ENCODE measurements around the gene MON1A. TPM values are rescaled to one million over a fixed set of nuclear protein-coding genes. Genes with fewer than 3 reads are reported as not detected.

Gene MON1A
- total and polyA plus RNA-seq, 4 donors: 7.0 to 12.3 (median 9.4) TPM

- no peak for TF ChIP-seq CTCF (IDR thresholded peaks at IDR 0.05; ENCODE audit: control extremely low read depth, extremely low read depth)
- ATAC-seq (ENCODE audit: insufficient read depth, low FRiP score): no peak
- 22 to 24% methylated on average over 7 of the region's 7 CpGs for WGBS, 2 donors
- peaks cover 5 to 44% (median 29%) of the 10 kb centered on the region in 3 donors for H3K27me3 ChIP-seq (ENCODE audit: control insufficient read depth in 3 of 3, insufficient read depth in 3 of 3, low read length in 2 of 3)
- peaks cover 0 to 2% (median 0%) of the 10 kb centered on the region in 4 donors for H3K9me3 ChIP-seq (ENCODE audit: control insufficient read depth in 4 of 4, insufficient read depth in 3 of 4, low read length in 3 of 4)
- no peaks in the 10 kb centered on the region for H3K36me3 ChIP-seq (ENCODE audit: control insufficient read depth in 4 of 4, insufficient read depth in 4 of 4, low read length in 4 of 4)
- H3K9ac ChIP-seq (ENCODE audit: insufficient read depth in 1 of 2, low read length in 2 of 2): no peak overlapping the region
- H3K27ac ChIP-seq (ENCODE audit: low read depth in 1 of 2, low read length in 1 of 2): no peak overlapping the region
- peak; percentile 52 to 76 (median 61) for DNase-seq
- H3K4me3 ChIP-seq: no peak overlapping the region
- H3K4me1 ChIP-seq (ENCODE audit: control insufficient read depth in 5 of 5, insufficient read depth in 5 of 5, low read length in 5 of 5): peaks cover 0 to 11% (median 4%) of the 10 kb centered on the region in 5 donors
Observed at GRCh38 chr3:49867871-49868321, 61.7 kb downstream of the MON1A start.

GRCh38 chr3:49867400-49867799 lies 62.2 kb downstream of the MON1A start:
- H3K27me3 ChIP-seq (ENCODE audit: control insufficient read depth in 3 of 3, insufficient read depth in 3 of 3, low read length in 2 of 3): peaks cover 5 to 44% (median 29%) of the 10 kb centered on the region in 3 donors
- TF ChIP-seq CTCF (IDR thresholded peaks at IDR 0.05; ENCODE audit: control extremely low read depth, extremely low read depth): no peak
- no peak overlapping the region for H3K4me3 ChIP-seq
- DNase-seq (no peak), ATAC-seq (ENCODE audit: insufficient read depth, low FRiP score) (no peak)
- no peak overlapping the region for H3K27ac ChIP-seq (ENCODE audit: low read depth in 1 of 2, low read length in 1 of 2)
- H3K4me1 ChIP-seq (ENCODE audit: control insufficient read depth in 5 of 5, insufficient read depth in 5 of 5, low read length in 5 of 5): peaks cover 0 to 11% (median 4%) of the 10 kb centered on the region in 5 donors
- WGBS, 2 donors: 91 to 92% methylated on average over 1 of the region's 1 CpG
- no peak overlapping the region for H3K9ac ChIP-seq (ENCODE audit: insufficient read depth in 1 of 2, low read length in 2 of 2)
- H3K9me3 ChIP-seq (ENCODE audit: control insufficient read depth in 4 of 4, insufficient read depth in 3 of 4, low read length in 3 of 4): peaks cover 0 to 2% (median 0%) of the 10 kb centered on the region in 4 donors
- no peaks in the 10 kb centered on the region for H3K36me3 ChIP-seq (ENCODE audit: control insufficient read depth in 4 of 4, insufficient read depth in 4 of 4, low read length in 4 of 4)

- no peak for DNase-seq
- no peak overlapping the region for H3K27ac ChIP-seq (ENCODE audit: low read depth in 1 of 2, low read length in 1 of 2)
- no peak for TF ChIP-seq CTCF (IDR thresholded peaks at IDR 0.05; ENCODE audit: control extremely low read depth, extremely low read depth)
- no peak overlapping the region for H3K4me3 ChIP-seq
- 55 to 70% methylated on average over 7 of the region's 7 CpGs for WGBS, 2 donors
- peaks cover 0 to 2% (median 0%) of the 10 kb centered on the region in 4 donors for H3K9me3 ChIP-seq (ENCODE audit: control insufficient read depth in 4 of 4, insufficient read depth in 3 of 4, low read length in 3 of 4)
- peaks cover 0 to 11% (median 3%) of the 10 kb centered on the region in 5 donors for H3K4me1 ChIP-seq (ENCODE audit: control insufficient read depth in 5 of 5, insufficient read depth in 5 of 5, low read length in 5 of 5)
- no peak for ATAC-seq (ENCODE audit: insufficient read depth, low FRiP score)
- peaks cover 5 to 30% (median 21%) of the 10 kb centered on the region in 3 donors for H3K27me3 ChIP-seq (ENCODE audit: control insufficient read depth in 3 of 3, insufficient read depth in 3 of 3, low read length in 2 of 3)
- H3K9ac ChIP-seq (ENCODE audit: insufficient read depth in 1 of 2, low read length in 2 of 2): no peak overlapping the region
- H3K36me3 ChIP-seq (ENCODE audit: control insufficient read depth in 4 of 4, insufficient read depth in 4 of 4, low read length in 4 of 4): no peaks in the 10 kb centered on the region
Observed at GRCh38 chr3:49865198-49865784, 64.3 kb downstream of the MON1A start.

All from lung (tissue), 12 donors.